Thymus (tissue), 11 donors: ENCODE results near the gene ATP5MC2. TPM values are rescaled to one million over a fixed set of nuclear protein-coding genes. Genes with fewer than 3 reads are reported as not detected.
"Not testable (repeated sequence)": the region's sequence is repeated elsewhere in the genome, so short reads cannot be mapped to it uniquely, and the experiment has no call there.

Experiments used
- DNase-seq, 9 donors: peaks; one replicate each; pipeline ENCODE4 v3.0.0-alpha.2; 2013; ENCODE audit warnings: low spot score in 9 of 9, low read depth in 6 of 9, missing footprints in 1 of 9
- H3K27ac ChIP-seq, 2 donors: one replicate each; pipeline ENCODE4 v1.5.1; 2013; ENCODE audit warnings: control low read depth in 1 of 2, low read depth in 1 of 2, low read length in 1 of 2, mild to moderate bottlenecking in 1 of 2, moderate library complexity in 1 of 2
- H3K27me3 ChIP-seq, 2 donors: one replicate each; pipeline ENCODE4 v1.5.1; 2013; ENCODE audit warnings: low read length in 1 of 2; ENCODE audit not compliant: control insufficient read depth in 2 of 2, insufficient read depth in 1 of 2
- H3K36me3 ChIP-seq, 2 donors: one replicate each; pipeline ENCODE4 v1.5.1; 2013; ENCODE audit warnings: low read length in 1 of 2, mild to moderate bottlenecking in 1 of 2, moderate library complexity in 1 of 2; ENCODE audit not compliant: control insufficient read depth in 2 of 2, insufficient read depth in 2 of 2
- H3K4me1 ChIP-seq, 2 donors: one replicate each; pipeline ENCODE4 v1.5.1; 2013; ENCODE audit warnings: low read length in 2 of 2; ENCODE audit not compliant: control insufficient read depth in 2 of 2, insufficient read depth in 2 of 2
- H3K4me3 ChIP-seq, 2 donors: one replicate each; pipeline ENCODE4 v1.5.1; 2013; ENCODE audit warnings: low read length in 2 of 2, control low read depth in 1 of 2, mild to moderate bottlenecking in 1 of 2
- H3K9me3 ChIP-seq, 2 donors: one replicate each; pipeline ENCODE4 v1.5.1; 2013; ENCODE audit warnings: low read length in 1 of 2, mild to moderate bottlenecking in 1 of 2; ENCODE audit not compliant: control insufficient read depth in 2 of 2, insufficient read depth in 1 of 2
- WGBS: extraction: QIAGEN DNeasy Blood & Tissue Kit; methylation state at CpG from one replicate; pipeline ENCODE4 v1.1.7; 2013; 5-methylcytosine and 5-hydroxymethylcytosine counted together
- polyA plus RNA-seq: library from polyadenylated mRNA; stranded (reverse); fragments of 200-250 nt; gene quantifications from one replicate; pipeline ENCODE4 v1.2.3, GENCODE V29; 2013
- total RNA-seq: library from RNA; stranded (reverse); fragments of 120-200 nt; gene quantifications from one replicate; pipeline ENCODE4 v1.2.4, GENCODE V29; 2013
- donor health status: healthy.

Gene ATP5MC2
- total and polyA plus RNA-seq, 2 donors, result 272 to 335 TPM

DNA sequence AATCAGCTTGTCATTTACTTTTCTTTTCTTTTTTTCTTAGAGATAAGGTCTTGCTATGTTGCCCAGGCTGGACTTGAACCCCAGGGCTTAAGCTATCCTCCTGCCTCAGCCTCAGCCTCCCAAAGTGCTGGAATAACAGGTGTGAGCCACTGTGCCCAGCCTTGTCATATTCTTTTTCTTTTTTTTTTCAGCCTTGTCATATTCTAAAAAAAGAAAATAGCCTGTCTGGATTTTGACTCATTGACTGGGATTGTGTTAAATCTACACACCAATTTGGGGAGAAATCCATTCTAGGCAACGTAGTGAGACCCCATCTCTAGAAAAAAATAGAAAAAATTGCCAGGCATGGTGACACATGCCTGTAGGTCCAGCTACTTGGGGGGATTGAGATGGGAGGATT is 24.1 kb downstream of the ATP5MC2 start:
- no peak overlapping the region for H3K27ac ChIP-seq
- no peaks in the 10 kb centered on the region for H3K9me3 ChIP-seq
- no peaks in the 10 kb centered on the region for H3K36me3 ChIP-seq
- H3K4me3 ChIP-seq, result no peak overlapping the region
- H3K27me3 ChIP-seq, result no peaks in the 10 kb centered on the region
- no peak for DNase-seq
- WGBS, result 95% methylated on average over 1 of the region's 1 CpG
- H3K4me1 ChIP-seq, result no peaks in the 10 kb centered on the region

GRCh38 chr12:53646300-53646699 is 29.6 kb downstream of the ATP5MC2 start:
- not testable (repeated sequence) for H3K4me1 ChIP-seq, H3K9me3 ChIP-seq, H3K4me3 ChIP-seq, H3K27ac ChIP-seq, H3K36me3 ChIP-seq, H3K27me3 ChIP-seq, DNase-seq
- 95% methylated on average over 4 of the region's 4 CpGs for WGBS

GRCh38 chr12:53645165-53645564 is 30.7 kb downstream of the ATP5MC2 start:
- Histone ChIP-seq H3K36me3 (no peaks in the 10 kb centered on the region), H3K27ac (no peak overlapping the region), H3K4me1 (no peaks in the 10 kb centered on the region), H3K4me3 (no peak overlapping the region), H3K9me3 (no peaks in the 10 kb centered on the region), H3K27me3 (no peaks in the 10 kb centered on the region)
- DNase-seq, result no peak
- WGBS, result 99% methylated on average over 3 of the region's 3 CpGs

- no peak overlapping the region for H3K4me3 ChIP-seq
- WGBS, result 87% methylated on average over 3 of the region's 3 CpGs
- DNase-seq, result no peak
Measured at GRCh38 chr12:53644133-53644532, 31.8 kb downstream of the ATP5MC2 start.

GRCh38 chr12:53643232-53643979 is 32.5 kb downstream of the ATP5MC2 start:
- Histone ChIP-seq H3K9me3 (no peaks in the 10 kb centered on the region), H3K27ac (no peak overlapping the region), H3K4me1 (no peaks in the 10 kb centered on the region), H3K27me3 (no peaks in the 10 kb centered on the region), H3K36me3 (no peaks in the 10 kb centered on the region), H3K4me3 (no peak overlapping the region)
- 78% methylated on average over 5 of the region's 5 CpGs for WGBS
- DNase-seq, result no peak

More at GRCh38 chr12:53644133-53644532, 31.8 kb downstream of the ATP5MC2 start:
- Histone ChIP-seq H3K36me3 (no peaks in the 10 kb centered on the region), H3K27ac (no peak overlapping the region), H3K4me1 (no peaks in the 10 kb centered on the region), H3K27me3 (no peaks in the 10 kb centered on the region), H3K9me3 (no peaks in the 10 kb centered on the region)

- no peaks in the 10 kb centered on the region for H3K27me3 ChIP-seq
- no peaks in the 10 kb centered on the region for H3K4me1 ChIP-seq
- no peak overlapping the region for H3K4me3 ChIP-seq
- H3K27ac ChIP-seq, result no peak overlapping the region
- WGBS, result 95% methylated on average over 2 of the region's 2 CpGs
- no peaks in the 10 kb centered on the region for H3K36me3 ChIP-seq
- DNase-seq, result no peak
- no peaks in the 10 kb centered on the region for H3K9me3 ChIP-seq
Measured at GRCh38 chr12:53638057-53638456, 37.8 kb downstream of the ATP5MC2 start.

GRCh38 chr12:53636641-53637040 is 39.2 kb downstream of the ATP5MC2 start:
- H3K4me3 ChIP-seq, result no peak overlapping the region
- H3K27ac ChIP-seq, result no peak overlapping the region
- DNase-seq, result no peak
- 46% methylated on average over 2 of the region's 2 CpGs for WGBS
- H3K4me1 ChIP-seq, result no peaks in the 10 kb centered on the region
- no peaks in the 10 kb centered on the region for H3K27me3 ChIP-seq
- H3K36me3 ChIP-seq, result no peaks in the 10 kb centered on the region
- H3K9me3 ChIP-seq, result no peaks in the 10 kb centered on the region

DNA sequence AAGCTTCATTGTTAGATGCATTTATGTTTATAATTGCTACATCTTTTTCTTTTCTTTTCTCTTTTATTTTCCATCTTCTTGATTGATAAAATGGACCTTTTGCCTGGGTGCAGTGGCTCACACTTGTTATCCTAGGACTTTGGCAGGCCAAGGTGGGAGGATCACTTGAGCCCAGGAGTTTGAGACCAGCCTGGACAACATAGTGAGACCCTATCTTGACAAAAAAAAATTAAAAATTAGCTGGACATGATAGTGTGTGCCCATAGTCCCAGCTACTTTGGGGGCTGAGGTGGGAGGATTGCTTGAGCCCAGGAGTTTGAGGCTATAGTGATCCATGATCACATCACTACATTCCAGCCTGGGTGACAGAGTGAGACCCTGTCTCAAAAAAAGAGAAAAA is 40.2 kb downstream of the ATP5MC2 start:
- not testable (repeated sequence) for H3K9me3 ChIP-seq, H3K4me3 ChIP-seq, H3K27me3 ChIP-seq, DNase-seq, H3K27ac ChIP-seq, H3K4me1 ChIP-seq, H3K36me3 ChIP-seq

DNA sequence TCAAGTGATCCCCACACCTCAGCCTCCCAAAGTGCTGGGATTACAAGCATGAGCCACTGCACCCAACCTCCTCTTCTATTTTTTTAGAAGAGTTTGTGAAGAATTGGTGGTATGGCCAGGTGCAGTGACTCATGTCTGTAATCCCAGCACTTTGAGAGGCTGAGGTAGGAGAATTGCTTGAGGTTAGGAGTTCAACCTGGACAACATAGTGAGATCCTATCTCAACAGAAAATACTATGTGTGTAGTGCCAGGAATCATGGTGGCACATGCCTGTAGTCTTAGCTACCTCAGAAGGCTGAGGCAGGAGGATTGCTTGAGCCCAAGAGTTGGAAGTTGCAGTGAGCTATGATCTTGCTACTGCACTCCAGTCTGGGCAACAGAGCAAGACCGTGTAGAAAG is 44.2 kb downstream of the ATP5MC2 start:
- H3K36me3 ChIP-seq, result no peaks in the 10 kb centered on the region
- H3K27me3 ChIP-seq, result no peaks in the 10 kb centered on the region
- peaks cover 0 to 3% of the 10 kb centered on the region in 2 donors for H3K4me1 ChIP-seq
- no peaks in the 10 kb centered on the region for H3K9me3 ChIP-seq
- 94% methylated on average over 1 of the region's 1 CpG for WGBS
- no peak overlapping the region for H3K4me3 ChIP-seq
- no peak overlapping the region for H3K27ac ChIP-seq
- DNase-seq, result no peak
